Measurements from ENCODE around the gene EVC2.

DNA sequence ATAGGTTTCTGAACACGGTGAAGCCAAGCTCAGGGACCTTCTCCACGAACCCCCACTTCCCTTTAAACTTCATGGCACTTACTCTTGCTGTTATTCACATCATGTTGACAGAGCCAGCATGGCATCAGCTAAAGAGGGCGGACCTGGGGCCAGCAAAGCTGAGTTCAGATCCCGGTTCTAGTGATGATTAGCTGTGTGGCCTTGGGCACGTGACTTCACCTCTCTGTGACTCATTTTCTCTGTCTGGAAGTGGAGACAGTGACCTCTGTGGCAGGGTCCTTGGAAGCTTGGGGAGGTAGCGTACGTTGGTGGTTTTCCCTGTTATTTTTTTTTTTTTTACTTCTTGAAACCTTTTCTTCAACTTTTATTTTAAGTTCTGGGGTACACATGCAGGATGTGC lies 16.0 kb upstream of the EVC2 start:
- TF ChIP-seq EZH2phosphoT487 (IDR thresholded peaks at IDR 0.05; ENCODE audit: low read depth): no peak
- TF ChIP-seq, protein P1, sequence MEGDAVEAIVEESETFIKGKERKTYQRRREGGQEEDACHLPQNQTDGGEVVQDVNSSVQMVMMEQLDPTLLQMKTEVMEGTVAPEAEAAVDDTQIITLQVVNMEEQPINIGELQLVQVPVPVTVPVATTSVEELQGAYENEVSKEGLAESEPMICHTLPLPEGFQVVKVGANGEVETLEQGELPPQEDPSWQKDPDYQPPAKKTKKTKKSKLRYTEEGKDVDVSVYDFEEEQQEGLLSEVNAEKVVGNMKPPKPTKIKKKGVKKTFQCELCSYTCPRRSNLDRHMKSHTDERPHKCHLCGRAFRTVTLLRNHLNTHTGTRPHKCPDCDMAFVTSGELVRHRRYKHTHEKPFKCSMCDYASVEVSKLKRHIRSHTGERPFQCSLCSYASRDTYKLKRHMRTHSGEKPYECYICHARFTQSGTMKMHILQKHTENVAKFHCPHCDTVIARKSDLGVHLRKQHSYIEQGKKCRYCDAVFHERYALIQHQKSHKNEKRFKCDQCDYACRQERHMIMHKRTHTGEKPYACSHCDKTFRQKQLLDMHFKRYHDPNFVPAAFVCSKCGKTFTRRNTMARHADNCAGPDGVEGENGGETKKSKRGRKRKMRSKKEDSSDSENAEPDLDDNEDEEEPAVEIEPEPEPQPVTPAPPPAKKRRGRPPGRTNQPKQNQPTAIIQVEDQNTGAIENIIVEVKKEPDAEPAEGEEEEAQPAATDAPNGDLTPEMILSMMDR (IDR thresholded peaks at IDR 0.05; ENCODE audit: low read depth, low read length): no peak

Measured in OCI-LY3 (cell line).